Peyer's patch (tissue), 4 donors: ENCODE data around the gene SPACDR.

Source experiments
- POLR2A ChIP-seq, 2 donors: fragments of 450-650 bp; IDR thresholded peaks; one replicate each; pipeline ENCODE4 v1.5.1; 2017; ENCODE audit warnings: antibody characterized with exemption in 2 of 2, mild to moderate bottlenecking in 2 of 2, moderate library complexity in 2 of 2
- TF ChIP-seq, protein P1 (sequence below), 6 experiments: fragments of 450-650 bp in 4 of 6; fragments of 200-600 bp in 2 of 6; sonication (generic) in 1 of 6; IDR thresholded peaks; one replicate each; pipeline ENCODE4 v1.5.1; 2017 to 2019; ENCODE audit warnings: antibody characterized with exemption in 6 of 6, mild to moderate bottlenecking in 3 of 6, moderate library complexity in 1 of 6

DNA sequence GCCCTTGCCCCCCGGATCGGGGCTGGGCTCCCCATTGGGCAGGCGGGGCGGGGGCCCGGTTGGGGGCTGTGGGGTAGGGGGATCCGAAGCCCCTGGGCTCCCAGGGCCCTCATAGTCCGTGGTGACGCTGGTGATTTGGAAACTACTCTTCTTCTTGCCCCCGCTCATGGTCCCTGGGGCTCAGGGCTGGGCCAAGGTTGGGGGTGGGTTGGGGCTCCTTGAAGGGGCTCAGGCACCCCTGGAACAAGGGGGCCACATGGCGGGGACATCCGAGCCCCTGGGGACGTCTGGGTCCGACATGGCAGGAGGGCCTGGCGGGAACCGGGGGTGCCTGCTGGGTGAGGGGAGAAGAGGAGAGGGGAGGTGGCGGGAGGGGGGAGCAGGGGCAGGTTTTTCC is 13.8 kb upstream of the SPACDR start:
- TF ChIP-seq POLR2A (IDR thresholded peaks at IDR 0.05) = no peak
- TF ChIP-seq, protein P1, sequence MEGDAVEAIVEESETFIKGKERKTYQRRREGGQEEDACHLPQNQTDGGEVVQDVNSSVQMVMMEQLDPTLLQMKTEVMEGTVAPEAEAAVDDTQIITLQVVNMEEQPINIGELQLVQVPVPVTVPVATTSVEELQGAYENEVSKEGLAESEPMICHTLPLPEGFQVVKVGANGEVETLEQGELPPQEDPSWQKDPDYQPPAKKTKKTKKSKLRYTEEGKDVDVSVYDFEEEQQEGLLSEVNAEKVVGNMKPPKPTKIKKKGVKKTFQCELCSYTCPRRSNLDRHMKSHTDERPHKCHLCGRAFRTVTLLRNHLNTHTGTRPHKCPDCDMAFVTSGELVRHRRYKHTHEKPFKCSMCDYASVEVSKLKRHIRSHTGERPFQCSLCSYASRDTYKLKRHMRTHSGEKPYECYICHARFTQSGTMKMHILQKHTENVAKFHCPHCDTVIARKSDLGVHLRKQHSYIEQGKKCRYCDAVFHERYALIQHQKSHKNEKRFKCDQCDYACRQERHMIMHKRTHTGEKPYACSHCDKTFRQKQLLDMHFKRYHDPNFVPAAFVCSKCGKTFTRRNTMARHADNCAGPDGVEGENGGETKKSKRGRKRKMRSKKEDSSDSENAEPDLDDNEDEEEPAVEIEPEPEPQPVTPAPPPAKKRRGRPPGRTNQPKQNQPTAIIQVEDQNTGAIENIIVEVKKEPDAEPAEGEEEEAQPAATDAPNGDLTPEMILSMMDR (IDR thresholded peaks at IDR 0.05) = no peak
